ENCODE data around the gene SLC9A1.

Gene SLC9A1

DNA sequence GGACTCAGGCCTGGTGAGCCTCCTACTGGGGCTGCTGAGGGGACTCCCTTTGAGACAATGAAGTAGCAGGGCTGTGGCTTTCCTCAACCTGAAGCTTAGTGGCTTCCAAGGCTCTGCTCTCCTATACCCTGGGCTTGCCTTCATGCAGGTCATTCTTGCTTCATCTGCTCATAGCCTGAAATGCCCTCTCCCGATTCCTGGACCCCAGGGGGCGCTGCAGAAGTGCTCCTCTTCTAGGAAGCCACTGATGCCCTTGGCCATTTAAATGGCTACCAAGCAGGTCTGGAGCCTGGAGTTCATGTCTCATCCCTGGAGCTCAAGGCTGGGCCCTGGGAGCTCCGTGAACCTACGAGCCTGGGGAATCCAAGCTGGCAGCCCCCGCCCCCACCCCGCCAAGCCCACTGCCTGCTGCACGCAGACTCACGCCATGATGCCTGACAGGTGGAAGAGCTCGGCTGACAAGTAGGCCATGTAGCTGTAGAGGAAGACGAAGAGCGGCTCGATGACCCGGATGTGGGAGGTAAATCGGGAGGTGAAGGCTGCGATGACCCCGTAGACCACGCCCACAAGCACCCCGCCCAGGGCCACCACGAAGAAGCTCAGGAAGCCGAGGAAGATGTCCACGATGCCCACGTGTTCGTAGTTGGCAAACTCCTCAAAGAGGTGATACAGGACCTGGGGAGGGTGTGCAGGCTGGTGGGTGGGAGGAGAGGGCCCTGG lies 45.7 kb downstream of the SLC9A1 start:
- Mint-ChIP-seq H3K4me1 (peaks cover 56% of the 10 kb centered on the region), H3K4me3 (no peak overlapping the region), H3K9me3 (no peaks in the 10 kb centered on the region), H3K27me3 (no peaks in the 10 kb centered on the region), H3K36me3 (peaks cover 35% of the 10 kb centered on the region), H3K27ac (peak overlapping the region; percentile 5)
- ATAC-seq: no peak

DNA sequence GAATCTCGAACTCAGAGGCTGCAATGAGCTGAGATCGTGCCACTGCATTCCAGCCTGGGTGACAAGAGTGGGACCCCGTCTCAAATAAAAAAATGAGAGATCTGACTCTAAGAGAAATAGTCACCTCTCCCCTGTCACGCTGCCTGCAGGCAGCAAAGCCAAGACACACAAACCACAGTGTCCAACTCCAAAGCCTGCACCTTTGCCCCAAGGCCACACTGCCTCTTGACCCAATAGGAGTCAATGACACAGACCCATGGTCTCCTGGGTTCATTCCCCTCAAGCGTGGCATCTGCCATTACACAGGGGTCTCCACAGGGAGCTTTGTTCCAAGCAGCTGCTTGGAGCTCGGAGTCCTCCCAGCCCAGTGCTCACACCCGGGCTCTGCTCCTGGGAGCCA lies 46.3 kb downstream of the SLC9A1 start:
- no peaks in the 10 kb centered on the region for H3K27me3 Mint-ChIP-seq
- no peaks in the 10 kb centered on the region for H3K9me3 Mint-ChIP-seq
- H3K36me3 Mint-ChIP-seq: peaks cover 29% of the 10 kb centered on the region
- H3K4me3 Mint-ChIP-seq: no peak overlapping the region
- no peak for ATAC-seq
- H3K27ac Mint-ChIP-seq: peak overlapping the region; percentile 5
- peaks cover 51% of the 10 kb centered on the region for H3K4me1 Mint-ChIP-seq

DNA sequence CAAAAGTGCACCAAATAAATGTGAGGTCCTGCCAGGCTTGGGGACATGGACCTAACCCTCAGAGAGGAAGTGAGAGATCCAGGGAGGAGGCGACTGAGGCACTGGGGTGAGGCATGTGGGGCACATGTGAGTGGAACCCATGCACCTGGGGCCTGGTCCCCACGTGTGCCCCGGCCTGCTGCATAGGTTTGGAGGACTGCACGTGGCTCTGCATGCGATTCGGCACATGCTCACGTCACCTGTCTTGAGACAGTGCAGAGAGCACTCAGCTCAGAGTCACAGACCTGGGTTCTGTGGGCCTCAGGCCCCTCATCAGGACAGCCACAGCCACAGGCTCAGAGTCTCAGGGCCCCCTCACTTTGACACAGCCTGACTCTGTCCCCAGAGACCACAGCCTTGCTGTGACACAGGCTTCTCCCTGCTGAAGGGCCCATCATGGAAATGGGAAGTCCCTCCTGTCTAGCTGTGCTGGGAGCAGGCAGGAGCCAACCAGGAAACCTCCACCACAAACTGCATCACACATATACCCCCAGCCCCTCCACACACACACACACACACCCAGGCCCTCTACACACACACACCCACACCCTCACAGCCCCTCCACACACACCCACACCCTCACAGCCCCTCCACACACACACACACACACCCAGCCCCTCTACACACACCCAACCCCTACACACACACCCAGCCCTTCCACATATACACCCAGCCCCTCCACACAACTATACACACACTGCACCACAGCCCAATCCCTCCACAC lies 48.2 kb downstream of the SLC9A1 start:
- H3K4me3 Mint-ChIP-seq: no peak overlapping the region
- peak overlapping the region; percentile 91 for H3K27ac Mint-ChIP-seq
- ATAC-seq: peak; percentile 89
- H3K27me3 Mint-ChIP-seq: no peaks in the 10 kb centered on the region
- peaks cover 28% of the 10 kb centered on the region for H3K36me3 Mint-ChIP-seq
- H3K4me1 Mint-ChIP-seq: peaks cover 53% of the 10 kb centered on the region
- H3K9me3 Mint-ChIP-seq: no peaks in the 10 kb centered on the region

DNA sequence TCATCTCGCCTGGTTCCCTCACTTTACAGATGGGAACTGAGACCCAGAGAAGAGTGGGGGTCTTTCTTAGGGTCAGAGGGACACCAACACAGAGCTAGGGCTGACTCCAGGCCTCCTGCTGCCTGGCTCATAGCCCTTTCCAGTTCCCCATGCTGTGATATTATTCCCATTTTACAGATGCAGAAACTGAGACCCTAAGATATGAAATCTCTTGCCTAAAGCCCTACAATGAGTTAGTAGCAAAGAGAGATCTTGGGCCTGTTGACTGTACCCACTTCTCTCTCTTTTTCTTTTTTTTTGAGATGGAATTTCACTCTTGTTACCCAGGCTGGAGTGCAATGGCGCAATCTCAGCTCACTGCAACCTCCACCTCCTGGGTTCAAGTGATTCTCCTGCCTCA lies 49.9 kb downstream of the SLC9A1 start:
- peaks cover 52% of the 10 kb centered on the region for H3K4me1 Mint-ChIP-seq
- H3K4me3 Mint-ChIP-seq: no peak overlapping the region
- H3K36me3 Mint-ChIP-seq: peaks cover 28% of the 10 kb centered on the region
- H3K27ac Mint-ChIP-seq: peak overlapping the region; percentile 91
- no peaks in the 10 kb centered on the region for H3K27me3 Mint-ChIP-seq
- H3K9me3 Mint-ChIP-seq: no peaks in the 10 kb centered on the region
- no peak for ATAC-seq

- ATAC-seq: no peak
- H3K27ac Mint-ChIP-seq: peak overlapping the region; percentile 34
These were observed 51.4 kb downstream of the SLC9A1 start for GRCh38 chr1:27103498-27103897.

DNA sequence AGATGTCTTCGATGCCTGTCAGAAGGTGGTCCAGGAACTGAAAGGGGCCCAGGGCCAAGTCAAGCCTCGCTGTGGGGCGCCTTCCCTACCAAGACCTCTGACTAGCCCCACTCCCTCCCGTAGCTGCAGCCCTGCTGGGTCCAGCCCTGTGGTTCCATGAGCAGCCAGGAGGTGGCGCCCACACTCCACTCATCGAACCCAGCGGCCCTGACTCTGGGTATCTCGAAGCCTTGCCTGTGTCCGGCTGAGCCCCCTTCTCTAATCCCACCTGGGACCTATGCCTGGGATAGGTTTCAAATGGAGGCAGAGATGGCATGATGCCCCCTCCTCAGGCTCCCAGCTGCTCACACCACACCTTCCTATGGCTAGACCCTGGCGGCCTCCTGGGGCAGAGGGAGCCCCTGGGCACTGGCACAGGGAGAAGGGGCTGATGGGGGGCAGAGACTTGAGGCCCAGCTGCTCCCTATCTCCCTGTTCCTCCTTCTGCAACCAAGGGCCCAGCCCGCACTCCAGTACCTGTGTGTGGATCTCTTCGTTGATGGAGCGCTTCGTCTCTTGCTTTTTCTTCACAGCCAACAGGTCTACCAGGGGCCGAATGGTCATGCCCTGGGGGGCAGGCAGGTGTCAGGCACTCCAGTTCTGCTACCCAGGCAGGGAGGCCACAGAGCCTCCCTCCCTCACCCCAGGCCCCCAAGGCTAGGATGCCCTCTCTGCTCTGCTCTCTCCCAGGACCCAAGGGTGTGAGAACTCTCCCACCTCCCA lies 52.0 kb downstream of the SLC9A1 start:
- Mint-ChIP-seq H3K27ac (peak overlapping the region; percentile 34), H3K36me3 (peaks cover 19% of the 10 kb centered on the region), H3K9me3 (no peaks in the 10 kb centered on the region), H3K4me3 (no peak overlapping the region), H3K27me3 (no peaks in the 10 kb centered on the region), H3K4me1 (peaks cover 65% of the 10 kb centered on the region)
- ATAC-seq: peak; percentile 47

More at GRCh38 chr1:27103498-27103897, 51.4 kb downstream of the SLC9A1 start:
- H3K27me3 Mint-ChIP-seq: no peaks in the 10 kb centered on the region
- H3K4me3 Mint-ChIP-seq: no peak overlapping the region
- peaks cover 19% of the 10 kb centered on the region for H3K36me3 Mint-ChIP-seq
- peaks cover 61% of the 10 kb centered on the region for H3K4me1 Mint-ChIP-seq
- no peaks in the 10 kb centered on the region for H3K9me3 Mint-ChIP-seq

GRCh38 chr1:27102134-27102706 lies 52.7 kb downstream of the SLC9A1 start:
- Mint-ChIP-seq H3K36me3 (peaks cover 19% of the 10 kb centered on the region), H3K4me1 (peaks cover 67% of the 10 kb centered on the region), H3K9me3 (no peaks in the 10 kb centered on the region), H3K27me3 (no peaks in the 10 kb centered on the region), H3K4me3 (no peak overlapping the region), H3K27ac (peak overlapping the region; percentile 34)
- ATAC-seq: no peak

GRCh38 chr1:27101696-27102095 lies 53.2 kb downstream of the SLC9A1 start:
- Mint-ChIP-seq H3K27ac (no peak overlapping the region), H3K27me3 (no peaks in the 10 kb centered on the region), H3K36me3 (peaks cover 19% of the 10 kb centered on the region), H3K9me3 (no peaks in the 10 kb centered on the region), H3K4me1 (peaks cover 62% of the 10 kb centered on the region), H3K4me3 (no peak overlapping the region)
- no peak for ATAC-seq

GRCh38 chr1:27101054-27101491 lies 53.9 kb downstream of the SLC9A1 start:
- no peak overlapping the region for H3K4me3 Mint-ChIP-seq
- no peaks in the 10 kb centered on the region for H3K27me3 Mint-ChIP-seq
- no peaks in the 10 kb centered on the region for H3K9me3 Mint-ChIP-seq
- H3K27ac Mint-ChIP-seq: peak overlapping the region; percentile 84
- peaks cover 56% of the 10 kb centered on the region for H3K4me1 Mint-ChIP-seq
- peaks cover 17% of the 10 kb centered on the region for H3K36me3 Mint-ChIP-seq
- no peak for ATAC-seq

DNA sequence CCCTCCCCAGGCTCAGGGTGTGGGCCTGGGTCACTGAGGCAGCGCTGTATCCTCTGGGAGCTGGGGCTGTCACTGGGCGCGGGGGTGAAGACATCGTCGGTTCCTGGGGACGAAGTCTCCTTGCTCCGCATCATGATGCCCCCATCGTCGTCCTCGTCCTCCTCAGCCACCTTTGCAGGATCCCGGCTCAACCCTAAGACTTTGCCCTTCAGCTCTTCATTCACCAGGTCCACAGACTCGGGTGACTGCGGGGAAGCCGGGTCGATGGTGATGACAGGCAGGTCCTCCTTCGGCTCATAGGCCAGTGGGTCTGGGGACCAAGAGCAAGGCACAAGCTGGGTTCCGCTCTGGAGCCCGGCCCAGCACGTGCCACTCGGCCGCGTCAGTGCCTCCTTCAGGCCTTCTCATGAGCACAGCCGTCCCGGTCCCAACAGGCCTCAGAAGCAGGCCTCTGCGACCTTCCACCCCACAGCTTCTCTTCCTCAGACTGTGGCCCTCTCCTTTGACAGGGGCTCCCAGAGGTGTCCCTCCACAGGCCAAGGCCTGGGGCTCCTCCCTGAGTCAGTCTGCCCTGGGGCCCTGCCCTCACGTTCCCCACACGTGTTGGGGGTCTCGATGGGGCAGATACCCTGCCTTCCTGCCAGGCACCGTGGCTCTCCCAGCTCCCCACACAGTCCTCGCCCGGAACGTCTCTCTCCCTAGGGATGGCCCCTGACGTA lies 54.4 kb downstream of the SLC9A1 start:
- Mint-ChIP-seq H3K36me3 (peaks cover 12% of the 10 kb centered on the region), H3K9me3 (no peaks in the 10 kb centered on the region), H3K27ac (peak overlapping the region; percentile 84), H3K4me3 (no peak overlapping the region), H3K4me1 (peaks cover 50% of the 10 kb centered on the region), H3K27me3 (no peaks in the 10 kb centered on the region)
- ATAC-seq: no peak

DNA sequence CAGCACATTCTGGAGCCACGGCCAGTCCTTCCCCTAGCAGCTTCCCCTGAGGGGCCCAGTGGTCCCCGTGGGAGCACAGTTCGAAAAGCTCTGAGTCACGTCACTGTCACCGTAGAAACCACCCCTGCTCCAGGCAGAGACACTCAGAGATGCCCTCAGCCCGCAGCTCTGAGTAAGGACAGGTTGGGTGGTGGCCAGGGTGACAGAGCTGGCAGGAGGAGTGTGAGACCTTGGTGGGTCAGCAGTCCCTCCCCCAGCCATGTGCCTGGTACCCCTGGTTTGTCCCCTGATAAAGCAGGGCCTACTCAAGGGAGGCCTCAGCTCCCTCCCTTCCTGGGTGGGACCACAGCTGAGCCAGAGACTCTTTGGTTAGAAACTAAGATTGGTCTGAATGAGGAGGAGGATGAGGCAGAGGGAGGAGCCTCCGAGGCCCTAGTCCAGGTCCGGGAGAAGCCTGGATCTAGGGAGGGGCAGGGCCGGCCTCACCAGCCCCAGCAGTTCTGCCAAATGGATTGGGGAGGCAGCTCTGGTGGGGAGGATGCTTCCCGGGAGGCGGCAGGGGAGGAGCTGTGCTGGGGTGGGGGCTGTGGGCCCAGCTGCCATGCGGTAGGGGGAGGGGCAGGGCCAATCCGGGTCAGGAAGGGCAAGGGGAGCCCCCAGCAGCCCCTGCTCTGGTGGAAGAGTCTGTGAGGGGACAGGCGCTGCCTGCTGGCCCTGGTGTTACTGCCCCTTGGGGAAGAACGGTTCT lies 55.2 kb downstream of the SLC9A1 start:
- no peaks in the 10 kb centered on the region for H3K9me3 Mint-ChIP-seq
- peak overlapping the region; percentile 84 for H3K27ac Mint-ChIP-seq
- H3K4me1 Mint-ChIP-seq: peaks cover 46% of the 10 kb centered on the region
- ATAC-seq: peak; percentile 94
- H3K27me3 Mint-ChIP-seq: no peaks in the 10 kb centered on the region
- peaks cover 11% of the 10 kb centered on the region for H3K36me3 Mint-ChIP-seq
- peak overlapping the region; percentile 40 for H3K4me3 Mint-ChIP-seq

DNA sequence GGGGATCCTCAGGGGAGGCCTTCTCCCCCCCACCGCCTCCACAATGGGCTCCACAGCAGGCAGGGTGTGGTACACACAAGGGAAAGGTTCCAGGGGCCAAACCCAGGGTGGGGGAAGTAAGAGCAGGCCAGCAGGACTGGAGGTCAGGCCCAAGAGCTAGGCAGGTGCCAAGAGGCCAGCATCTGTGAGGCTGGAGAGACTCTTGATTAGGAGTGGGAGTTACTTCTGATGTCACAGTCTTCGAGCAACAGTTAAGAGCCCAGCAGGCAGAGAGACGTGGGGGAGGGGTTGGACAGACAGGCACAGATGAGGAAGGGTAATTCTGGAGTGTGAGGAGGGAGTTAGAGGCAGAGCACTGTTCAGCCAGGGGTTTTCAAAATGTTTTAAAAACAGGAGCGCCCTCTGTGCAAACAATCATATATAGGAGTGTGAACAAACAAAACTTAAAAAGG lies 55.8 kb downstream of the SLC9A1 start:
- peak overlapping the region; percentile 84 for H3K27ac Mint-ChIP-seq
- peaks cover 11% of the 10 kb centered on the region for H3K36me3 Mint-ChIP-seq

GRCh38 chr1:27098431-27099134 lies 56.3 kb downstream of the SLC9A1 start:
- no peaks in the 10 kb centered on the region for H3K9me3 Mint-ChIP-seq
- H3K27ac Mint-ChIP-seq: peak overlapping the region; percentile 84
- ATAC-seq: no peak
- peaks cover 11% of the 10 kb centered on the region for H3K36me3 Mint-ChIP-seq
- peaks cover 46% of the 10 kb centered on the region for H3K4me1 Mint-ChIP-seq
- peak overlapping the region; percentile 40 for H3K4me3 Mint-ChIP-seq
- H3K27me3 Mint-ChIP-seq: no peaks in the 10 kb centered on the region

More for the DNA sequence above, 55.8 kb downstream of the SLC9A1 start:
- peak; percentile 71 for ATAC-seq
- peak overlapping the region; percentile 40 for H3K4me3 Mint-ChIP-seq
- H3K4me1 Mint-ChIP-seq: peaks cover 46% of the 10 kb centered on the region
- no peaks in the 10 kb centered on the region for H3K9me3 Mint-ChIP-seq
- H3K27me3 Mint-ChIP-seq: no peaks in the 10 kb centered on the region

All from stimulated activated memory B cell treated with anti-CD40 and anti-IgM and Interleukin-4, amounts not matched to agents 10 μg/mL and 1 μg/mL and 100 μg/mL, for 72 hours (primary cell).